NB4 (cell line): ENCODE data around the gene MPHOSPH8.
A peak's percentile ranks its signal among the peaks of the same experiment; 100 is the strongest.

Experiments
- DNase-seq: peaks from one replicate; pipeline ENCODE4 v3.0.0; 2010; ENCODE audit warnings: low read depth
- H3K4me3 ChIP-seq: one replicate; pipeline ENCODE4 v1.5.1; 2011; ENCODE audit warnings: mild to moderate bottlenecking, low read depth, low read length, moderate library complexity
- CTCF ChIP-seq: IDR thresholded peaks from one replicate; pipeline ENCODE4 v1.5.1; 2012; ENCODE audit warnings: low read depth, low read length
- MAX ChIP-seq: IDR thresholded peaks from 2 replicates; pipeline ENCODE4 v1.6.1; 2011; ENCODE audit warnings: low read depth, low read length
- MYC ChIP-seq: IDR thresholded peaks from 2 replicates; pipeline ENCODE4 v1.6.1; 2011; ENCODE audit warnings: low read depth, low read length
- POLR2A ChIP-seq: IDR thresholded peaks from 2 replicates; pipeline ENCODE4 v1.6.1; 2011; ENCODE audit warnings: mild to moderate bottlenecking; ENCODE audit not compliant: insufficient read length; ENCODE audit errors: extremely low read depth

MPHOSPH8 gene

GRCh38 chr13:19633479-19634255 lies at the start of gene MPHOSPH8:
TSS of gene MPHOSPH8 (plus strand) at chr13:19633659. CDS start at chr13:19633749, 90 bp downstream.
- peak; percentile 98 for DNase-seq
- TF ChIP-seq POLR2A (peak; percentile 82), MYC (no peak; the same call in 1 of the 2 replicates), CTCF (no peak), MAX (no peak; the same call in 1 of the 2 replicates)

GRCh38 chr13:19586904-19587634 lies 46.4 kb upstream of the MPHOSPH8 start:
- TF ChIP-seq CTCF (no peak), MYC (peak; percentile 19; the same call in 1 of the 2 replicates), POLR2A (no peak), MAX (peak; percentile 40)
- peak; percentile 94 for DNase-seq
- H3K4me3 ChIP-seq, result peak overlapping the region; percentile 75

More at GRCh38 chr13:19633479-19634255, at the start of gene MPHOSPH8:
- H3K4me3 ChIP-seq, result peak within 1 kb of the TSS; percentile 98

GRCh38 chr13:19587635-19588300 lies 45.7 kb upstream of the MPHOSPH8 start:
- DNase-seq, result peak; percentile 75

GRCh38 chr13:19589312-19589711 lies 44.1 kb upstream of the MPHOSPH8 start:
- TF ChIP-seq POLR2A, result no peak
- no peak for TF ChIP-seq MYC
- no peak for TF ChIP-seq MAX
- TF ChIP-seq CTCF, result no peak
- no peak for DNase-seq
- H3K4me3 ChIP-seq, result no peak overlapping the region

More at GRCh38 chr13:19587635-19588300, 45.7 kb upstream of the MPHOSPH8 start:
- TF ChIP-seq MYC, result no peak
- TF ChIP-seq CTCF, result peak; percentile 38
- peak overlapping the region; percentile 75 for H3K4me3 ChIP-seq

GRCh38 chr13:19590423-19590822 lies 43.0 kb upstream of the MPHOSPH8 start:
- TF ChIP-seq MYC (no peak), MAX (no peak), POLR2A (no peak), CTCF (no peak)
- H3K4me3 ChIP-seq, result no peak overlapping the region
- no peak for DNase-seq
